Measurements from ENCODE around the gene AKR7A3. TPM values are rescaled to one million over a fixed set of nuclear protein-coding genes. Genes with fewer than 3 reads are reported as not detected.

Gene AKR7A3
- total RNA-seq, 2 donors from 2014 or later, result 57.4 to 479 TPM

GRCh38 chr1:19332832-19333231 is 44.3 kb upstream of the AKR7A3 start:
- DNase-seq, result no peak
- TF ChIP-seq, protein P1, sequence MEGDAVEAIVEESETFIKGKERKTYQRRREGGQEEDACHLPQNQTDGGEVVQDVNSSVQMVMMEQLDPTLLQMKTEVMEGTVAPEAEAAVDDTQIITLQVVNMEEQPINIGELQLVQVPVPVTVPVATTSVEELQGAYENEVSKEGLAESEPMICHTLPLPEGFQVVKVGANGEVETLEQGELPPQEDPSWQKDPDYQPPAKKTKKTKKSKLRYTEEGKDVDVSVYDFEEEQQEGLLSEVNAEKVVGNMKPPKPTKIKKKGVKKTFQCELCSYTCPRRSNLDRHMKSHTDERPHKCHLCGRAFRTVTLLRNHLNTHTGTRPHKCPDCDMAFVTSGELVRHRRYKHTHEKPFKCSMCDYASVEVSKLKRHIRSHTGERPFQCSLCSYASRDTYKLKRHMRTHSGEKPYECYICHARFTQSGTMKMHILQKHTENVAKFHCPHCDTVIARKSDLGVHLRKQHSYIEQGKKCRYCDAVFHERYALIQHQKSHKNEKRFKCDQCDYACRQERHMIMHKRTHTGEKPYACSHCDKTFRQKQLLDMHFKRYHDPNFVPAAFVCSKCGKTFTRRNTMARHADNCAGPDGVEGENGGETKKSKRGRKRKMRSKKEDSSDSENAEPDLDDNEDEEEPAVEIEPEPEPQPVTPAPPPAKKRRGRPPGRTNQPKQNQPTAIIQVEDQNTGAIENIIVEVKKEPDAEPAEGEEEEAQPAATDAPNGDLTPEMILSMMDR (IDR thresholded peaks at IDR 0.05), result no peak
- no peak for TF ChIP-seq POLR2A (IDR thresholded peaks at IDR 0.05)
- Histone ChIP-seq H3K36me3 (replicated peaks in 1 of 2; ENCODE audit: insufficient read depth in 1 of 2, low read depth in 2 of 2) (peaks cover 0 to 6% of the 10 kb centered on the region in 2 donors), H3K4me3 (no peak overlapping the region), H3K27ac (no peak overlapping the region), H3K9me3 (no peaks in the 10 kb centered on the region), H3K27me3 (no peaks in the 10 kb centered on the region), H3K4me1 (no peaks in the 10 kb centered on the region)
- ATAC-seq, result peak; percentile 8
- intact Hi-C loops (cut with DNase I), result no loop called here
- WGBS, 2 donors, result 88 to 94% methylated on average over 12 of the region's 12 CpGs

DNA sequence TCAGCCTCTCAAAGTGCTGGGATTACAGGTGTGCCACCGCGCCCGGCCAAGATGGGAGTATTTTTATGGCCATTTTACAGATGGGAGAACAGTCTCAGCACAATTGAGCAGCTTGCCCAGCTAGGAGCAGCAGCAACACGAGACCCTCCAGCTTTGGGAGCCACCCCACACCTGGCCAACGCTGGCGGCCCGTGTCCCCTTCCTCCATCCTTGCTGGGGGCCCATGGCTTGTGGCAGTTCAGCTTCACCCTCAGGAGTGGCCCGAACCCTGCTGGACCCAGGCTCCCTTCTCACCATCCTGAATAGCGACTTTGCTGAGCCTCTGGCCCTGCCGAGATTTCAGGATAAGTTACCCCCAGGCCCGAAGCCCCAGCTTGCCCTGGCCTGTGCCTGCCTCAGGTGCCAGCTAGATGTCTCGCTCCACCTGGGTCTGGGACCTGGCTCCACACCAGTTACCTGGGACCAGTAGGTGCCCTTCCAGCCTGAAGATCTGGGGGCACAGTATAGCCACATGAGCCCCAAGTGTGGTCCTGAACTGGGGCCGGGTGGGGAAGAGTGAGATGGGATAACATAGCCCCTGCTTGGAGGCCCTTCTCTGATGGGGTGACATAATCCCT is 42.8 kb upstream of the AKR7A3 start:
- no peaks in the 10 kb centered on the region for H3K27me3 ChIP-seq
- 89 to 93% methylated on average over 9 to 13 of the region's 13 CpGs for WGBS, 2 donors
- intact Hi-C loops (cut with DNase I), result no loop called here
- H3K4me1 ChIP-seq, result no peaks in the 10 kb centered on the region
- H3K27ac ChIP-seq, result no peak overlapping the region
- H3K9me3 ChIP-seq, result no peaks in the 10 kb centered on the region
- H3K4me3 ChIP-seq, result no peak overlapping the region
- no peak for DNase-seq
- no peak for ATAC-seq
- TF ChIP-seq POLR2A (IDR thresholded peaks at IDR 0.05), result no peak
- TF ChIP-seq, protein P1 (IDR thresholded peaks at IDR 0.05), result no peak
- peaks cover 0 to 9% of the 10 kb centered on the region in 2 donors for H3K36me3 ChIP-seq (replicated peaks in 1 of 2; ENCODE audit: insufficient read depth in 1 of 2, low read depth in 2 of 2)

DNA sequence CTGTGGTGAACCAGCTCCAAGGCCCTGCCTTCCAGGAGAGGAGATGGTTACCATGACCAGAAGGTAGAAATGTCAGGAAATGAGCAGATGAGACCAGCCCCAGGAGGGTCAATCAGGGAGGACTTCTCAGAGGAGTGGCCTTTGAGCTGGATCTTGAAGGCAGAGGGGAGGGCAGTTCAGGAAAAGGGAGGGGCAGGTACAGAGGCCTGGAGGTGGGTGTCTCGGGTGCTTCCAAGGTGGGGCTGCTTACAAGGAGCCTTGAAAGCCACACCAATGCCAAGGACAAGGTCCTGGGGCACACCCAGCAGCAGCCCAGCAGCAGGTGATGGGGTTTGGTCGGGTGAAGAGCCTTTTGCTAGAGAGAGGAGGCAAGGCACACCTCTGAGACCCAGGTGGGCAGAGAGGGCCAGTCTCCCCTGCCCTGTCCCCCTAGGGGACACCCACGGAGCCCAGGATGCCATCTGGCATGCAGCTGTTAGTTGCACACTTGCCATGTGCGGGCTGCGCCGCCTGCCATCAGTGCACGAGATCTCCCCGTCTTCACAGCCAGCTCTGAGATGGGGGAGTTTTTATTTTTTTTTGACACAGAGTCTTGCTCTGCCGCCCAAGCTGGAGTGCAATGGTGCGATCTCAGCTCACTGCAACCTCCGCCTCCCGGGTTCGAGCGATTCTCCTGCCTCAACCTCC is 42.0 kb upstream of the AKR7A3 start:
- Histone ChIP-seq H3K4me1 (no peaks in the 10 kb centered on the region), H3K4me3 (no peak overlapping the region), H3K27ac (no peak overlapping the region), H3K36me3 (replicated peaks in 1 of 2; ENCODE audit: insufficient read depth in 1 of 2, low read depth in 2 of 2) (peaks cover 0 to 9% of the 10 kb centered on the region in 2 donors), H3K9me3 (no peaks in the 10 kb centered on the region), H3K27me3 (no peaks in the 10 kb centered on the region)
- 96 to 97% methylated on average over 8 to 14 of the region's 14 CpGs for WGBS, 2 donors
- DNase-seq (no peak), ATAC-seq (no peak)
- TF ChIP-seq, protein P1 (IDR thresholded peaks at IDR 0.05), result no peak
- TF ChIP-seq POLR2A (IDR thresholded peaks at IDR 0.05), result no peak
- intact Hi-C loops (cut with DNase I), result no loop called here

GRCh38 chr1:19329611-19330010 is 41.0 kb upstream of the AKR7A3 start:
- no peak for ATAC-seq
- no peak for DNase-seq
- no peaks in the 10 kb centered on the region for H3K4me1 ChIP-seq
- no peaks in the 10 kb centered on the region for H3K9me3 ChIP-seq
- H3K4me3 ChIP-seq, result no peak overlapping the region
- 89 to 94% methylated on average over 5 of the region's 5 CpGs for WGBS, 2 donors
- intact Hi-C loops (cut with DNase I), result no loop called here
- H3K27me3 ChIP-seq, result no peaks in the 10 kb centered on the region
- TF ChIP-seq, protein P1 (IDR thresholded peaks at IDR 0.05), result no peak
- TF ChIP-seq POLR2A (IDR thresholded peaks at IDR 0.05), result no peak
- H3K36me3 ChIP-seq (replicated peaks in 1 of 2; ENCODE audit: insufficient read depth in 1 of 2, low read depth in 2 of 2), result peaks cover 0 to 14% of the 10 kb centered on the region in 2 donors
- no peak overlapping the region for H3K27ac ChIP-seq

Data from body of pancreas (tissue), 4 donors.